Stimulated activated CD4-positive, alpha-beta T cell treated with anti-CD3 and anti-CD28 coated beads, Interleukin-1b, Interleukin-23, amount 100 ng/mL, for 4 hours (primary cell): ENCODE results near the gene HERC3.

Experiments used
- DNase-seq, 2 donors: peaks; one replicate each; pipeline ENCODE4 v3.0.0-alpha.2; 2020; ENCODE audit warnings: low read depth in 2 of 2

The HERC3 gene

GRCh38 chr4:88747351-88747750 is 155.1 kb downstream of the HERC3 start:
- no peak for DNase-seq

GRCh38 chr4:88750369-88750768 is 158.1 kb downstream of the HERC3 start:
- no peak for DNase-seq

GRCh38 chr4:88751258-88752075 is 159.2 kb downstream of the HERC3 start:
- DNase-seq: no peak

GRCh38 chr4:88752076-88752463 is 159.8 kb downstream of the HERC3 start:
- no peak for DNase-seq

- no peak for DNase-seq
These were observed 160.5 kb downstream of the HERC3 start for GRCh38 chr4:88752754-88753153.

- DNase-seq: no peak
These were observed 161.6 kb downstream of the HERC3 start for GRCh38 chr4:88753658-88754571.

GRCh38 chr4:88754796-88755195 is 162.5 kb downstream of the HERC3 start:
- DNase-seq: no peak

GRCh38 chr4:88755454-88755853 is 163.2 kb downstream of the HERC3 start:
- DNase-seq: no peak

- DNase-seq: no peak
These were observed 163.9 kb downstream of the HERC3 start for GRCh38 chr4:88756149-88756548.

- no peak for DNase-seq
These were observed 164.8 kb downstream of the HERC3 start for GRCh38 chr4:88757067-88757466.

- DNase-seq: no peak
These were observed 165.5 kb downstream of the HERC3 start for GRCh38 chr4:88757776-88758175.
